Mesothelial cell of epicardium (in vitro differentiated cells): ENCODE measurements around the gene HFE. TPM values are rescaled to one million over a fixed set of nuclear protein-coding genes. Genes with fewer than 3 reads are reported as not detected.

ENCODE experiments used
- DNase-seq, 2 experiments: peaks; one replicate each; pipeline ENCODE4 v3.0.0; 2021; ENCODE audit warnings: low spot score in 2 of 2; ENCODE audit not compliant: unreplicated experiment in 2 of 2
- H3K27ac Mint-ChIP-seq: 2 replicates; pipeline ENCODE4 v1.8.0; 2021; ENCODE audit warnings: mixed read lengths
- H3K27me3 Mint-ChIP-seq: 2 replicates; pipeline ENCODE4 v1.8.0; 2021; ENCODE audit warnings: low read depth, mixed read lengths
- H3K36me3 Mint-ChIP-seq: 2 replicates; pipeline ENCODE4 v1.8.0; 2021; ENCODE audit warnings: mixed read lengths
- H3K4me1 Mint-ChIP-seq: 2 replicates; pipeline ENCODE4 v1.8.0; 2021; ENCODE audit warnings: mixed read lengths
- H3K4me3 Mint-ChIP-seq: 2 replicates; pipeline ENCODE4 v1.8.0; 2021; ENCODE audit warnings: mild to moderate bottlenecking, moderate library complexity, mixed read lengths
- H3K9me3 Mint-ChIP-seq: 2 replicates; pipeline ENCODE4 v1.8.0; 2021; ENCODE audit warnings: mixed read lengths
- CTCF ChIP-seq: fragments of 200-600 bp; sonication (generic); IDR thresholded peaks from one replicate; pipeline ENCODE4 v1.5.0; 2021; ENCODE audit warnings: antibody characterized with exemption; ENCODE audit not compliant: unreplicated experiment
- total RNA-seq: library from RNA; stranded (reverse); gene quantifications from 3 replicates; pipeline ENCODE4 v1.2.1, GENCODE V29; 2021

The HFE gene
- total RNA-seq, 1 donor from 2014 or later, result 7.0 TPM

- Mint-ChIP-seq H3K4me1 (peaks cover 22% of the 10 kb centered on the region), H3K4me3 (peak overlapping the region; percentile 78), H3K9me3 (peaks cover 7% of the 10 kb centered on the region), H3K27me3 (no peaks in the 10 kb centered on the region), H3K27ac (peak overlapping the region; percentile 97), H3K36me3 (no peaks in the 10 kb centered on the region)
- peak; percentile 41 to 79 for DNase-seq
- TF ChIP-seq CTCF, result peak; percentile 54
Observed at GRCh38 chr6:26103770-26104456, 16.7 kb downstream of the HFE start.

GRCh38 chr6:26104457-26105108 lies 17.4 kb downstream of the HFE start:
- peak overlapping the region; percentile 78 for H3K4me3 Mint-ChIP-seq
- DNase-seq, result no peak
- peaks cover 22% of the 10 kb centered on the region for H3K4me1 Mint-ChIP-seq
- no peaks in the 10 kb centered on the region for H3K27me3 Mint-ChIP-seq
- H3K36me3 Mint-ChIP-seq, result no peaks in the 10 kb centered on the region
- H3K27ac Mint-ChIP-seq, result peak overlapping the region; percentile 97
- H3K9me3 Mint-ChIP-seq, result peaks cover 7% of the 10 kb centered on the region
- no peak for TF ChIP-seq CTCF

GRCh38 chr6:26105109-26105730 lies 18.0 kb downstream of the HFE start:
- H3K4me3 Mint-ChIP-seq, result no peak overlapping the region
- peaks cover 27% of the 10 kb centered on the region for H3K4me1 Mint-ChIP-seq
- peaks cover 7% of the 10 kb centered on the region for H3K9me3 Mint-ChIP-seq
- no peaks in the 10 kb centered on the region for H3K36me3 Mint-ChIP-seq
- TF ChIP-seq CTCF, result no peak
- H3K27me3 Mint-ChIP-seq, result no peaks in the 10 kb centered on the region
- H3K27ac Mint-ChIP-seq, result peak overlapping the region; percentile 50
- DNase-seq, result no peak

- H3K36me3 Mint-ChIP-seq, result no peaks in the 10 kb centered on the region
- no peak overlapping the region for H3K4me3 Mint-ChIP-seq
- H3K9me3 Mint-ChIP-seq, result peaks cover 7% of the 10 kb centered on the region
- no peaks in the 10 kb centered on the region for H3K27me3 Mint-ChIP-seq
- H3K4me1 Mint-ChIP-seq, result peaks cover 27% of the 10 kb centered on the region
- no peak for TF ChIP-seq CTCF
- DNase-seq, result no peak
- H3K27ac Mint-ChIP-seq, result no peak overlapping the region
Observed at GRCh38 chr6:26105842-26106241, 18.6 kb downstream of the HFE start.

GRCh38 chr6:26107935-26108334 lies 20.7 kb downstream of the HFE start:
- Mint-ChIP-seq H3K36me3 (no peaks in the 10 kb centered on the region), H3K4me1 (peaks cover 16% of the 10 kb centered on the region), H3K4me3 (no peak overlapping the region), H3K27ac (no peak overlapping the region), H3K9me3 (peaks cover 7% of the 10 kb centered on the region), H3K27me3 (no peaks in the 10 kb centered on the region)
- TF ChIP-seq CTCF, result no peak
- no peak for DNase-seq
